ENCODE measurements around the gene GNGT2.

GNGT2 gene

GRCh38 chr17:49216482-49216881 lies 6.1 kb upstream of the GNGT2 start:
- in situ Hi-C loops (cut with HindIII; ENCODE audit: low pct_ligation_motif_present, low pct_unique_long_range_greater_than_20kb, low sequenced_read_pairs): no loop called here
- DNase-seq: no peak

GRCh38 chr17:49214676-49215360 lies 4.4 kb upstream of the GNGT2 start:
- in situ Hi-C loops (cut with HindIII; ENCODE audit: low pct_ligation_motif_present, low pct_unique_long_range_greater_than_20kb, low sequenced_read_pairs): no loop called here
- DNase-seq: no peak

GRCh38 chr17:49213847-49214246 lies 3.5 kb upstream of the GNGT2 start:
- no peak for DNase-seq
- in situ Hi-C loops (cut with HindIII; ENCODE audit: low pct_ligation_motif_present, low pct_unique_long_range_greater_than_20kb, low sequenced_read_pairs): no loop called here

DNA sequence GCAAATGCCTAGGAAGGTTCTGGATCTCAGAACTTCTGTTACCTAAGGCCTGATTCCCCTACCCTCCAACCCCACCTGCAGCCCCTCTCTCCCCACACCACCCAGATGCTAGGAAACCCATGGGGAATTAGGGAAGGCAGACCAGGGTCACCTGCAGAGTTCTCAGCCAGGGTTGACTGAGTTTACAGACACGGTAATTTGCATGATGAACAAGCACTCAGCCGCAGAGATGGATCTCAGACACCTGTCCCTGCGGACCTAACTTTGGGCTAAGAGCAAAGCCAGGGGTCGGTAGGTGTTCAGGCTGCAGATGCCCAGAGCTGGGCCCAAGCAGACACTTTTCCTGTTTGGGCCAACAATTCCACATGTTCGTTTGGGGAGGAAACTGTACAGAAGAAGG lies 3.0 kb upstream of the GNGT2 start:
- in situ Hi-C loops (cut with HindIII; ENCODE audit: low pct_ligation_motif_present, low pct_unique_long_range_greater_than_20kb, low sequenced_read_pairs): no loop called here
- DNase-seq: no peak

DNA sequence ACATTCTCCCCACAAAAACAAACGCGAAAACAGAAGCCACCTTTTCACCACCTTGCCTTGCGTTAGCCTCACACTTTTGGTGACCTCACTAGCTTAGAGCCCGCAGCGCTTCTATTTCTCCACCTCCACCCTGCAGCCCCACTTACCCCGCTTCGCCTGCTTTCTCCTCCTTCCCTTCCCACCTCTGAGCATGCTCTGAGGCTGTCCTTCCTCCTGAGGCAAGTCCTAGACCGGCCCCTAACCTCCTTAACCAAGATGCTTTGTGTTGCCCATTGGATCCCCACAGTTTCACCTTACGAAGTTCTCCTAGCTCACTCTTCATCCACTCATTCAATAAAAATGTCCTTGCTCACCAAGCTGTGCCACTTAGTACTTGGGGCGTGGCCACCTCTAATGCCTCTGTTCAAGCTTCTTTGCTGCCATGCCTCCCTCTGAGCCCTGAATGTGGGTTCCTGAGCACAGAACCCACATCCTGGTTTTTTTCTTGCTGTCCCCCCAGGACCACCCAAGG lies 1.3 kb downstream of the GNGT2 start:
- in situ Hi-C loops (cut with HindIII; ENCODE audit: low pct_ligation_motif_present, low pct_unique_long_range_greater_than_20kb, low sequenced_read_pairs): no loop called here
- no peak for DNase-seq

DNA sequence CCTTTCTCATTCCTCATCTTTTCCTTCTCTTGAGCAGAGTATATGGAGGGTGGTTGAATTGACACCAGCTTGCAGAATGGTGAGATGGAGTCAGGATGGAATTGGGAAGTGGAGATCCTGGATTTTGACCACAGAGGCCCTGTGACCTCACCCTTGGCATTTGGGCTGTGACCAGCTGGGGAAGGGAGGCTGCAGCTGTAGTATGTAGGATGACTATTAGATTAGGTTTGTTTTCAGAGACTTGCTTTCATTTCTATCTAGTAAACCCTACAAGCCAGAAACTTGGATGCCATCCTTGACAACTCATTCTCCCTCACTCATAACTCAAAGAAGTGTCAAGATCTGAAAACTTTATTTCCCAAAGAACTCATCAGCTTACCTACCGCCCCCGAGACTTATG lies 5.9 kb downstream of the GNGT2 start:
- in situ Hi-C loops (cut with HindIII; ENCODE audit: low pct_ligation_motif_present, low pct_unique_long_range_greater_than_20kb, low sequenced_read_pairs): no loop called here
- no peak for DNase-seq

GRCh38 chr17:49203796-49204195 lies 6.6 kb downstream of the GNGT2 start:
- in situ Hi-C loops (cut with HindIII; ENCODE audit: low pct_ligation_motif_present, low pct_unique_long_range_greater_than_20kb, low sequenced_read_pairs): no loop called here
- no peak for DNase-seq

DNA sequence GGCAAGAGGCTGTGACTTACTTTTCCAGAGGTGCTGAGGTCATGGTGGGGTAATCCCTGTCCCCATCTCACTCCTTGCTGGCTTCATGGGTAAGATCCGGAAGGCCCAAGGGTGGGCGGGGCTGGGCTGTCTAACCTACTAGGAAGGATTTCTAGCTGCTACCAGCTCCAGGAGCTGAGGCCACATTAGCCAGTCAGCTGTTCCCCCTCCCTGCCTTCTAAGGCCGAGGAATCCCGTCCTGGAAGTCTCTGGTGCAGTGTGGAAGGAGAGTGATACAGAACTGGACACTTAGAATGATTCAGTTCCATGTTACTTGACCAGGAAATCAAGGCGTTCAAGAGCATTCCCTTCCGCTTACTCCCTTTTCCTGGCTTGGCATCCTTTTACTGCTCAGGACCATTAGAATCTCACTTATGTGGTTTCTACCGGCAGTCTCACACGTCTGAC lies 8.9 kb downstream of the GNGT2 start:
- in situ Hi-C loops (cut with HindIII; ENCODE audit: low pct_ligation_motif_present, low pct_unique_long_range_greater_than_20kb, low sequenced_read_pairs): no loop called here
- no peak for DNase-seq

GRCh38 chr17:49200423-49201083 lies 9.8 kb downstream of the GNGT2 start:
- no peak for DNase-seq
- in situ Hi-C loops (cut with HindIII; ENCODE audit: low pct_ligation_motif_present, low pct_unique_long_range_greater_than_20kb, low sequenced_read_pairs): no loop called here

DNA sequence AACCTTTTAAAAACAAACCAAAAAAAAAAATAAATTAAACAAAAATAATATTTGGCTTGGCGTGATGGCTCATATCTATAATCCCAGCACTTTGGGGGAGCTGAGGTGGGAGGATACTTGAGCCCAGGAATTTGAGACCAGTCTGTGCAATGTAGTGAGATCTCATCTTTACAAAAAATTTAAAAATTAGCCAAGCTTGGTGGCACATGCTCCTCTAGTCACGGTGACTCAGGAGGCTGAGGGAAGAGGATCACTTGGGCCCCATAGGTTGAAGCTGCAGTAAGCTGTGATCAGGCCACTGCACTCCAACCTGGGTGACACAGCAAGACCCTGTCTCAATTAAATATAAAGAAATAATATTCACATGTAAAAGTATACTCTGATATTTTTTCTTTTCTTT lies 12.2 kb downstream of the GNGT2 start:
- peak; percentile 13 for DNase-seq
- in situ Hi-C loops (cut with HindIII; ENCODE audit: low pct_ligation_motif_present, low pct_unique_long_range_greater_than_20kb, low sequenced_read_pairs): no loop called here

- in situ Hi-C loops (cut with HindIII; ENCODE audit: low pct_ligation_motif_present, low pct_unique_long_range_greater_than_20kb, low sequenced_read_pairs): no loop called here
- peak; percentile 21 for DNase-seq
Measured at GRCh38 chr17:49197346-49197998, 12.9 kb downstream of the GNGT2 start.

DNA sequence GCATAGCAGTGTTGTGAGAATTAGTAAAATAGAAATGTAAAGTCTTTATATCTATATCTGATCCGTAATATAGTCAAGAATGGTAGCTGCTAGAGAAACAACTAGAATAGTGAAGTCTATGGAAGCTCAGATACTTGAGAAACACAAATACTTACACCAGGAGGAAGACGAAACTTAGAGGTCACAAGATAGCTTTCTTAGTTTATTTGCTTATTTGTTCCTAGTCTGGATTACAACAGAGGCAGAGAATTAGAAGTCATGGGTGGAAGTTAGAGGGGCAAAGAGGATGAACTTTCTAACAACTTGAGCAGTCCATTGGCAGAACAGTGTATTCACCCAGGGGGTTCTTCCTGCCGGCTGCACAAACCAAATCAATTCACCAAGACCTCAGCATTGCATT lies 13.9 kb downstream of the GNGT2 start:
- DNase-seq: no peak
- in situ Hi-C loops (cut with HindIII; ENCODE audit: low pct_ligation_motif_present, low pct_unique_long_range_greater_than_20kb, low sequenced_read_pairs): no loop called here

- DNase-seq: no peak
- in situ Hi-C loops (cut with HindIII; ENCODE audit: low pct_ligation_motif_present, low pct_unique_long_range_greater_than_20kb, low sequenced_read_pairs): no loop called here
Measured at GRCh38 chr17:49195751-49196150, 14.6 kb downstream of the GNGT2 start.

DNA sequence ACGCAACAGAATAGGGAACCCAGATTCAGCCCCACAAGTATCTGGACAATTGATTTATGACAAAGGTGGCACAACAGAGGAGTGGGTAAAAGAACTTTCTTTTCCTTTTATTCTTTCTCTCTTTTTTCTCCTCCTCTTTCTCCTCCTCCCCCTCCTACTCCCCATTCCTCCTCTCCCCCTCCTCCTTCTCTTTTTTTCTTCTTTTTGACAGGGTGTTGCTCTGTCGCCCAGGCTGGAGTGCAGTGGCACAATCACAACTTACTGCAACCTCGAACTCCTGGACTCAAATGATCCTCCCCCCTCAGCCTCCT lies 16.1 kb downstream of the GNGT2 start:
- in situ Hi-C loops (cut with HindIII; ENCODE audit: low pct_ligation_motif_present, low pct_unique_long_range_greater_than_20kb, low sequenced_read_pairs): no loop called here
- DNase-seq: no peak

DNA sequence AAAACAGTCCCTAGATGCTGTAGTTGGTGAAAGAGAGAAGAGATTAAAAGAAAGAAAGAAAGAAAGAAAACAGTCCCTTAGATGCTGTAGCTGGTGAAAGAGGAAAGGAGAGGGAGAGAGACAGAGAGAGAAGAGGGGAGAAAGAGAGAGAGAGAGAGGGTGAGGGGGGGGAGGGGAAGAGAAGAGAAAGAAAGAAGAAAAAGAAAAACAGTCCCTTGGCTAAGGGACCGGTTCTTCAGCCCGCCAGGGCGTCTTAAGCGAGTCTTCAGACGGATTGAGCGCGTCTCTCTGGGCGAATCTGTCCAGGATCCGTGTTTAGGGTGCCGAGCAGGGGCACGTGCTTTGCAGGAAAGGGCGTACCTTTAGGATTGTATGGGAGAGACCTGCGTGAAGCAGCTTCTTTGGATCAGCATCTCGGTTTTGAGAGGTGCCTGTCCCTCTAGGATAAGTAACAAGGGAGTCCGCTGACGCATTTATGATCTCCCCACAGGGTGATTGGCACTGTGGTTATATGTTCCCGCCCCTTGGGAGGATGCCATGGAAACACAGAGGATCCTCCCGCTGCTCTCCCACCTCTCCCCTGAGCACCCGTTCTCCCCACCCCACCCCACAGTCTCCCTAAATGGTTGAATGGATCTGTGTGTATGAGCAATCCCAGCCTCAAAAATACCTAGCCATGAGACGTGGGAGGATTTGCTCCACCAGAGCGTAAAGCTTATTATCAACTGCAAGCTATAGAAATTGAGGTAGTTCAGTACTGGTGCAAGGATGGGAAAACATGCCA lies 16.7 kb downstream of the GNGT2 start:
- DNase-seq: peak; percentile 99
- in situ Hi-C loops (cut with HindIII; ENCODE audit: low pct_ligation_motif_present, low pct_unique_long_range_greater_than_20kb, low sequenced_read_pairs): no loop called here

DNA sequence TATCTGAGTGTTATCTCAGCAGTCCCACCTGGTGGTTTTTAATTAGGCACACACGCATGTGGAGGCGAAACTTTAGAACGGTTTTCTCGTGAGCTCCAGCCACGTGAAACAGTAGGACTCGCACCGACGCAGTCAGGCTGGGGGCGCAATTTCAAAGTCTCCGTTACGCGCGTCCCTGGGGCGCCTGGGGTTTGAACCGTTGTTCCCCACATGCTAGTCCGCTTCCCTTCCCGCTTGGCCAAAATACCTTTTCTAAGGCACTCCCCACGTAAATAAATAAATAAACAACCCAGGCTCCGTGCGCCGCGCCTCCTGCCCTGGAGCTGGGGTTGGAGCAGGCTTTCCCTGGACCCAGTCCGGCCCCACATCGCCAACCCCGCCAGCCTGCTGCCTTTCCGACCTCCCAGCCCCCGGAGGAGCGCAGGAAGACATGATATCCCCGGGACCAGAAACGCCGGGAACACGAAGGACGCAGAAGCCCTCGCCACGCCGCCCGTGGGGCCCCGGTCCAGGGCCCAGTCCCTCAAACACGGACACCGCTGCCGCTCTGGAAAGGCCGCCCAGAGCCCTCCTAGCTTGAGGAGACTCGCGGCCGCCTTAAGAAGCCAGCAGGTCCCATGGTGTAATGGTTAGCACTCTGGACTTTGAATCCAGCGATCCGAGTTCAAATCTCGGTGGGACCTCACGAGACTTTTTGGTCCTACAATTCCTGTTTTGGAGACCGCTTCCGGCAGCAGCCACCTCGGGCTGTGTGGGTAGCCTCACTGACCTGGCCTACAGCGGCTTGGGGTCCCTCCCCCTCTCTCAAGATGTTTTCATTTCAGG lies 18.2 kb downstream of the GNGT2 start:
- peak; percentile 89 for DNase-seq
- in situ Hi-C loops (cut with HindIII; ENCODE audit: low pct_ligation_motif_present, low pct_unique_long_range_greater_than_20kb, low sequenced_read_pairs): no loop called here

DNA sequence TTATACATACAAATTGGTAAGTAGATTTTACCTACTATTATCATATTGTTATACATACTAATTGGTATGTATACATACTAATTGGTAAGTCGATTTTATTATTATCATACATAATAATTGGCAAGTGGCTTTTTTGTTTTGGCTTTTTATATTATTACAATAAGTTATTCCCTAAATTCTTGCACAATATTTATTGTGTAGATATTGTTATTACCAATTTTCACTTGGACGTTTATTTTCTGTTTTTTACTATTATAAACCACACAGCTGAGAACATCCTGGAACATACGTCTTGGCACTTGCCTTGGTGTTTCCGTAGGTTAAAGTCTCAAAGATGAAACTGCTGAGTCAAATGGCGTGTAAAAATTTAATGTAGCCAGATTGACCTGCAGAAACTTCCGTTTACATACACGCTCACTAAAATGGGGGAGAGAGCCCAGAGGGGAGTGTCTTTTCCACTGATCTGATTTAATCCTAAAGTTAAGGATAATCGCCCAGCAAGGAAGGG lies 18.9 kb downstream of the GNGT2 start:
- in situ Hi-C loops (cut with HindIII; ENCODE audit: low pct_ligation_motif_present, low pct_unique_long_range_greater_than_20kb, low sequenced_read_pairs): no loop called here
- DNase-seq: no peak

- no peak for DNase-seq
- in situ Hi-C loops (cut with HindIII; ENCODE audit: low pct_ligation_motif_present, low pct_unique_long_range_greater_than_20kb, low sequenced_read_pairs): no loop called here
Measured at GRCh38 chr17:49190932-49191331, 19.4 kb downstream of the GNGT2 start.

All from ACHN (cell line).